Measurements from ENCODE around the gene ZNF556.
A peak's percentile ranks its signal among the peaks of the same experiment; 100 is the strongest.
"Not testable (repeated sequence)": the region's sequence is repeated elsewhere in the genome, so short reads cannot be mapped to it uniquely, and the experiment has no call there.

Gene ZNF556

GRCh38 chr19:2854849-2855248 is 12.3 kb upstream of the ZNF556 start:
- no peak for DNase-seq

- DNase-seq = no peak
Observed at GRCh38 chr19:2856457-2857050, 10.6 kb upstream of the ZNF556 start.

GRCh38 chr19:2858864-2859263 is 8.3 kb upstream of the ZNF556 start:
- DNase-seq = no peak

GRCh38 chr19:2863816-2864215 is 3.3 kb upstream of the ZNF556 start:
- DNase-seq = no peak

GRCh38 chr19:2865334-2866100 is 1.6 kb upstream of the ZNF556 start:
- DNase-seq = no peak

GRCh38 chr19:2866495-2867024 is 575 bp upstream of the ZNF556 start:
- DNase-seq = no peak

- no peak for DNase-seq
Observed at GRCh38 chr19:2869618-2870017, 2.5 kb downstream of the ZNF556 start.

- DNase-seq = not testable (repeated sequence)
Observed at GRCh38 chr19:2872175-2872574, 5.0 kb downstream of the ZNF556 start.

GRCh38 chr19:2877398-2878331 is 10.5 kb downstream of the ZNF556 start:
- DNase-seq = no peak

- DNase-seq = no peak
Observed at GRCh38 chr19:2883686-2884439, 16.7 kb downstream of the ZNF556 start.

GRCh38 chr19:2885736-2886135 is 18.6 kb downstream of the ZNF556 start:
- DNase-seq = no peak

- no peak for DNase-seq
Observed at GRCh38 chr19:2887391-2887914, 20.3 kb downstream of the ZNF556 start.

GRCh38 chr19:2888731-2889224 is 21.6 kb downstream of the ZNF556 start:
- peak; percentile 48 for DNase-seq

GRCh38 chr19:2890531-2890930 is 23.4 kb downstream of the ZNF556 start:
- not testable (repeated sequence) for DNase-seq

GRCh38 chr19:2896694-2897093 is 29.6 kb downstream of the ZNF556 start:
- no peak for DNase-seq

- peak; percentile 98 for DNase-seq
Observed at GRCh38 chr19:2900296-2901252, 33.4 kb downstream of the ZNF556 start, which contains the start of gene ZNF57. TSS of gene ZNF57 (plus strand) at chr19:2900928. CDS start at chr19:2901046, 118 bp downstream.

- DNase-seq = no peak
Observed at GRCh38 chr19:2902590-2903218, 35.6 kb downstream of the ZNF556 start.

GRCh38 chr19:2903326-2903725 is 36.2 kb downstream of the ZNF556 start:
- DNase-seq = not testable (repeated sequence)

- DNase-seq = no peak
Observed at GRCh38 chr19:2905918-2906519, 38.9 kb downstream of the ZNF556 start.

All from activated CD4-positive, alpha-beta T cell treated with anti-CD3 and anti-CD28 coated beads, Interleukin-2, amount 50 U/mL, for 1 hour (primary cell).